BE2C (cell line): Measurements from ENCODE around the gene ANG.
"Not testable (repeated sequence)": the region's sequence is repeated elsewhere in the genome, so short reads cannot be mapped to it uniquely, and the experiment has no call there.

ENCODE experiments used
- DNase-seq: peaks from one replicate; pipeline ENCODE4 v3.0.0-alpha.2; 2020
- H3K27me3 ChIP-seq: fragments of 250-450 bp; sonication (Bioruptor Pico); 2 replicates; pipeline ENCODE4 v1.5.1; 2020; ENCODE audit warnings: mild to moderate bottlenecking
- H3K36me3 ChIP-seq: fragments of 250-450 bp; sonication (Bioruptor Pico); 2 replicates; pipeline ENCODE4 v1.5.1; 2020; ENCODE audit warnings: mild to moderate bottlenecking
- H3K4me1 ChIP-seq: fragments of 250-450 bp; sonication (Bioruptor Pico); 2 replicates; pipeline ENCODE4 v1.5.1; 2020
- H3K4me3 ChIP-seq: 2 replicates; pipeline ENCODE4 v1.5.1; 2011; ENCODE audit warnings: low read depth, low read length
- H3K9me3 ChIP-seq: fragments of 250-450 bp; sonication (Bioruptor Pico); 2 replicates; pipeline ENCODE4 v1.5.1; 2020
- TF ChIP-seq, protein P1 (sequence below): IDR thresholded peaks from 2 replicates; pipeline ENCODE4 v1.5.1; 2012; ENCODE audit warnings: mild to moderate bottlenecking, low read depth, low read length

ANG gene

DNA sequence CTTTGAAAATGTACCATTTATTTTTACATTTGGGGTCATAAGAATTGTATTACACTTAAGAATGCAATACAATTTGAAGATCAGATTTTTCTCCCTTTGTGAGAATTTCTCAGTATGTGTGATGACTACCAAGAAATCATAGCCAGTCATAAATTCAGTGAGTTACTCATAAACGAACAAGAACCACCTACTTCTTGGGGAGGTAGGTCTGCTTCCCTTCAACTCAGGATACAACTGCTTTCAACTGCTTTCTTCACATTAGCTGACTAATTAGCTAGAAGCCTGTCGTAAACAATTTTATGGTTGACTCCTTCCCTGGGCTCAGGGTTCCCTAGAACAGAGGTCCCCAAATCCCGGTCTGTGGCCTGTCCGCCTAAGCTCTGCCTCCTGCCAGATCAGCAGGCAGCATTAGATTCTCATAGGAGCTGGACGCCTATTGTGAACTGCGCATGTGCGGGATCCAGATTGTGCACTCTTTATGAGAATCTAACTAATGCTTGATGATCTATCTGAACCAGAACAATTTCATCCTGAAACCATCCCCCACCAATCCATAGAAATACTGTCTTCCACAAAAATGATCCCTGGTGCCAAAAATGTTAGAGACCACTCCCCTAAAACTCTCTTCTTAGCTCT is 3.7 kb downstream of the ANG start:
- no peaks in the 10 kb centered on the region for H3K27me3 ChIP-seq
- TF ChIP-seq, protein P1, sequence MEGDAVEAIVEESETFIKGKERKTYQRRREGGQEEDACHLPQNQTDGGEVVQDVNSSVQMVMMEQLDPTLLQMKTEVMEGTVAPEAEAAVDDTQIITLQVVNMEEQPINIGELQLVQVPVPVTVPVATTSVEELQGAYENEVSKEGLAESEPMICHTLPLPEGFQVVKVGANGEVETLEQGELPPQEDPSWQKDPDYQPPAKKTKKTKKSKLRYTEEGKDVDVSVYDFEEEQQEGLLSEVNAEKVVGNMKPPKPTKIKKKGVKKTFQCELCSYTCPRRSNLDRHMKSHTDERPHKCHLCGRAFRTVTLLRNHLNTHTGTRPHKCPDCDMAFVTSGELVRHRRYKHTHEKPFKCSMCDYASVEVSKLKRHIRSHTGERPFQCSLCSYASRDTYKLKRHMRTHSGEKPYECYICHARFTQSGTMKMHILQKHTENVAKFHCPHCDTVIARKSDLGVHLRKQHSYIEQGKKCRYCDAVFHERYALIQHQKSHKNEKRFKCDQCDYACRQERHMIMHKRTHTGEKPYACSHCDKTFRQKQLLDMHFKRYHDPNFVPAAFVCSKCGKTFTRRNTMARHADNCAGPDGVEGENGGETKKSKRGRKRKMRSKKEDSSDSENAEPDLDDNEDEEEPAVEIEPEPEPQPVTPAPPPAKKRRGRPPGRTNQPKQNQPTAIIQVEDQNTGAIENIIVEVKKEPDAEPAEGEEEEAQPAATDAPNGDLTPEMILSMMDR = no peak
- H3K4me1 ChIP-seq = no peaks in the 10 kb centered on the region
- H3K36me3 ChIP-seq = no peaks in the 10 kb centered on the region
- DNase-seq = no peak
- H3K9me3 ChIP-seq = no peaks in the 10 kb centered on the region
- no peak overlapping the region for H3K4me3 ChIP-seq

DNA sequence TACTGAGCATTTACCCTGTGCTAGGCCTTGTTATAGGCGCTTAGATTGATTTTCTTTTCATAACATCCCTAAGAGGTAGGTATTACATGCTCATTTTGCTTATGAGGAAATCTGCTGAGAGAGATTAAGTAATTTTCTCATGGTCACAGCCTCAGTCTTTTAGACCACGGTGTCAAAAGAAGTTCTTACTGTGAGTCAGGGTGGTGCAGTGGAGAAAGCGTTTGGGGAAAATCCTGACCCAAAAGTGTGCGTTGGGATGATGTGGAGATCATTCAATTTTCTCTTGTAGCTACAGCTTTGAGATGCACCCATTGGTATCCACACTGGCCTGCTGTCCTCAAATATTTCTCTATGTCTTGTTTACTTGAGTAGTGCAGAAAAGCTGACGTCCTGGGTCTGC is 8.2 kb downstream of the ANG start:
- H3K27me3 ChIP-seq = peaks cover 33% of the 10 kb centered on the region
- H3K9me3 ChIP-seq = no peaks in the 10 kb centered on the region; the same call in 1 of the 2 replicates
- TF ChIP-seq, protein P1 = no peak
- H3K4me1 ChIP-seq = no peaks in the 10 kb centered on the region
- H3K36me3 ChIP-seq = no peaks in the 10 kb centered on the region
- no peak for DNase-seq
- H3K4me3 ChIP-seq = no peak overlapping the region

DNA sequence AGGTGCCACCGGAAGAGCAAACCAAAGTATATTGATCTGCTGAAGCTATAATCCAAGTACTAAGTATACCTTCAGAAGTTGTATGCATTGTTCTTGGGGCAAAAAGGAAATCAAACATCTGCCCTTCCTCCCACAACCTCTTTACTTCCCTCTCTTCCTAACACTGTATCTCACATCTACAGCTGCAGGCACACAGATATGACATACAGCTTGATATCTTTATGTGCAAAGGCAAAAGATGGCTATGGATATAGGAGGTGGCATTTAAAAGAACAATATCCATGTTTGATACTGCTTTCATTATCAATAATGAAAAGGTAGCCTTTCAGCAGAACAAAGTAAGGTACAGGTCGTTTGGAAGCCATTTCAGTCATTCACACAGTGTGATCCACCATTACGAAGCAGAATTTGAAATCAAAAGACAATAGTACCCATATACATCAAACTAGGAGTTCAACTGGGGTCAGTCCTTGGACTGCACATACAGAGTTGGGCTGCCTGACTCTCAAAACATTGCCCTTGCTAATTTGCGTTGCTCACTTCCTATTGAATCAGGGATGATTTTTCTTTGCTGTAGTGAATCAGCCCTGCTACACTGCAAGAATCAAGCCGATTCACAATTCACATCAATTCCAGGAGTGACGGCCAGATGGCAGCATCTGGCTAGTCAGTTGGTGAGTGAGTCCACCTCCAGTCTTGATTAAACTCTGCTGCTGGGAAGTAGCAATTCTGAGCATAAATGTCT is 8.9 kb downstream of the ANG start:
- TF ChIP-seq, protein P1 = peak; percentile 91
- Histone ChIP-seq H3K36me3 (no peaks in the 10 kb centered on the region), H3K4me1 (no peaks in the 10 kb centered on the region), H3K4me3 (no peak overlapping the region), H3K9me3 (no peaks in the 10 kb centered on the region; the same call in 1 of the 2 replicates), H3K27me3 (peaks cover 34% of the 10 kb centered on the region)
- peak; percentile 63 for DNase-seq

DNA sequence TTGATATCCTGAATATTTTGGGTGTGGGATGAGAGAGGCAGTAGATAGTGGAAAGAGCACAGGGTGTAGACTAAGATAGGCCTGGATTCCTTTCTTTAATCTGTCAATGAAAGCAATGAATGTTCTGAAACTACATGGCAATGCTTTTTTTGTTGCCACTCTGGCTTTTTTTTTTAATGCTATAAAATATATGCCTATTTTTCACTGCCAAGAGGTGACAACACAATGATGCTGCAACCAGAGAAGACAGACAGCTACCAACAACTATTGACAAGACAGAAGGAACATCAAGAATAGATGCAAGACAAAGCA is 9.4 kb downstream of the ANG start:
- no peak overlapping the region for H3K4me3 ChIP-seq
- TF ChIP-seq, protein P1 = no peak
- H3K9me3 ChIP-seq = no peaks in the 10 kb centered on the region; the same call in 1 of the 2 replicates
- no peaks in the 10 kb centered on the region for H3K36me3 ChIP-seq
- H3K27me3 ChIP-seq = peaks cover 34% of the 10 kb centered on the region
- no peak for DNase-seq
- no peaks in the 10 kb centered on the region for H3K4me1 ChIP-seq

DNA sequence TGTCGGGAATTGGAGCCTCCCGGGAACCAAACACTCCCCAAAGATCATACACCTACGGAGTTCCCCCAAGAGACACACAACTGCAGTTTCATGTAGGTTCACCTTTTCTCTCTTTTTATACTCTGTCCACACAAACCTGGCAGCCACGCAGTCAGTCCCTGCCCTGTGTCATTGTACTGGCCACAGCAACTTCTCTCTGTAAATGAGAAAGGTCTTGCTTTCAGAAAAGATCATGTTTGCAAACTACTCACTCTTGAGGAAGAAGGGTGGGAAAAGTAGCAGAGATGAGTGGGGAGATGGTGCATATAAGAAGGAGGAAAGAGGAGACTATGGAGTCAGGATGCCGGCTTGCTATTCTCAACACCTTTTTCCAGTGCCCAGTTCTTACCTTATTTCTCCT is 10.4 kb downstream of the ANG start:
- DNase-seq = no peak
- Histone ChIP-seq H3K9me3 (no peaks in the 10 kb centered on the region; the same call in 1 of the 2 replicates), H3K4me1 (no peaks in the 10 kb centered on the region), H3K27me3 (peaks cover 40% of the 10 kb centered on the region), H3K4me3 (no peak overlapping the region), H3K36me3 (no peaks in the 10 kb centered on the region)
- TF ChIP-seq, protein P1 = no peak

DNA sequence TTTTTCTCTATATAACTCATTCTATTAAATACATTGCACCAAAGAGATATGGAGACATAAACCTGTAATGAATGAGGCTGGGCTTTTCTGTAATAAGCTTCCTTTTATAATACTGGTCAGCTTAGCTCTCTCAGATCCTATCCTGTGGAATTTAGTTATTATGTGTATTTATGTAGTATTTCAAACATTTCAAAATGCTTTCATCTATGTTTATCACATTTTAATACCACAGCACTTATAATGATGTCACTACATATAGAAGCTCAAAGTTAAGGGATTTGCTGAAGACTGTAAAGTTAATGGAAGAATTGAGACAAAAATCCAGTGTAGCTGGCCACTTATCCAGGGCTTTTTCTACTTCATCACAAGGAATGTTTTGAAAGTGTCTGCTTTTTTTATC is 11.4 kb downstream of the ANG start:
- Histone ChIP-seq H3K4me1 (no peaks in the 10 kb centered on the region), H3K27me3 (peaks cover 49% of the 10 kb centered on the region), H3K36me3 (no peaks in the 10 kb centered on the region), H3K9me3 (no peaks in the 10 kb centered on the region; the same call in 1 of the 2 replicates), H3K4me3 (no peak overlapping the region)
- TF ChIP-seq, protein P1 = no peak
- no peak for DNase-seq

DNA sequence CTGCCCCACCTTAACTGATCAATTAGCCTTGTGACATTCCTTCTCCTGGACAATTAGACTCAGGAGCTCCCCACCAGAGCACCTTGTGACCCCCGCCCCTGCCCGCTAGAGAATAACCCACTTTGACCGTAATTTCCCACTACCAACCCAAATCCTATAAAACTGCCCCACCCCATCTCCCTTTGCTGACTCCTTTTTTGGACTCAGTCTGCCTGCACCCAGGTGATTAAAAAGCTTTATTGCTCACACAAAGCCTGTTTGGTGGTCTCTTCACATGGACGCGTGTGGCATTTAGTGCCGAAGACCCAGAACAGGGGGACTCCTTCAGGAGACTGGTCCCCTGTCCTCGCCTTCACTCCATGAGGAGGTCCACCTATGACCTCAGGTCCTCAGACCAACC is 12.4 kb downstream of the ANG start:
- H3K4me3 ChIP-seq, H3K36me3 ChIP-seq, H3K9me3 ChIP-seq, H3K4me1 ChIP-seq, DNase-seq: not testable (repeated sequence)
- peaks cover 49% of the 10 kb centered on the region for H3K27me3 ChIP-seq
